Brain microvascular endothelial cell (primary cell): ENCODE results near the gene MYO7A.

Source experiments
- DNase-seq: peaks from one replicate; pipeline ENCODE4 v3.0.0-alpha.2; 2020
- H3K27ac ChIP-seq: fragments of 250-450 bp; sonication (Bioruptor Pico); 2 replicates; pipeline ENCODE4 v1.5.1; 2020; ENCODE audit warnings: mild to moderate bottlenecking, moderate library complexity
- H3K27me3 ChIP-seq: fragments of 250-450 bp; sonication (Bioruptor Pico); replicated peaks from 2 replicates; pipeline ENCODE4 v1.5.1; 2020; ENCODE audit warnings: mild to moderate bottlenecking
- H3K36me3 ChIP-seq: fragments of 250-450 bp; sonication (Bioruptor Pico); replicated peaks from 2 replicates; pipeline ENCODE4 v1.5.1; 2020; ENCODE audit warnings: mild to moderate bottlenecking
- H3K4me3 ChIP-seq: 2 replicates; pipeline ENCODE4 v1.5.1; 2011; ENCODE audit warnings: low read depth, mild to moderate bottlenecking, control low read depth, low read length, moderate library complexity
- in situ Hi-C: cut with HindIII; loops from 2 replicates; pipeline ENCODE4 v1.10.0; 2017; ENCODE audit warnings: low sequenced_read_pairs, low pct_ligation_motif_present
- TF ChIP-seq, protein P1 (sequence below): IDR thresholded peaks from 2 replicates; pipeline ENCODE4 v1.5.1; 2011; ENCODE audit warnings: low read depth, mild to moderate bottlenecking, moderate library complexity, low read length, control low read depth, inconsistent platforms; ENCODE audit errors: missing control alignments

The MYO7A gene

DNA sequence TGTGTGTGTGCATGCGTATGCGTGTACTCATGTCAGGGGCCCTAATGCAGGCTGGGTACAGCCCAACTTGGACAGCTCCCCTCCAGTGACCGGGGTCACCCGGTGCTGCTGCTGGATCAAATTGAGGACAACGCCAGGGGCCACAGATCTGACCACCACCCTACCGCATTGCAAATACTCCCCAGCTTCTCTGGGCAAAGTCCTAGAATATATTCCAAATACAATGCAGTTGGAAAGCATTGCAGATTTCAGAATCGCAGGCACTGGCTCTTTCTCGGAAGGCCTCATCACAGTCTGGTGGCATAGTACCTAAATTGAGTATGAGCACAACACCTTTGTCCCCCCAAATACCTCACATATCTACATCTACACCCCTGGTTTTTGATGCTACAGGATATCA is 43.2 kb downstream of the MYO7A start:
- Histone ChIP-seq H3K27ac (no peak overlapping the region), H3K27me3 (no peaks in the 10 kb centered on the region), H3K4me3 (no peak overlapping the region), H3K36me3 (no peaks in the 10 kb centered on the region)
- in situ Hi-C loops = no loop called here
- DNase-seq = no peak
- TF ChIP-seq, protein P1, sequence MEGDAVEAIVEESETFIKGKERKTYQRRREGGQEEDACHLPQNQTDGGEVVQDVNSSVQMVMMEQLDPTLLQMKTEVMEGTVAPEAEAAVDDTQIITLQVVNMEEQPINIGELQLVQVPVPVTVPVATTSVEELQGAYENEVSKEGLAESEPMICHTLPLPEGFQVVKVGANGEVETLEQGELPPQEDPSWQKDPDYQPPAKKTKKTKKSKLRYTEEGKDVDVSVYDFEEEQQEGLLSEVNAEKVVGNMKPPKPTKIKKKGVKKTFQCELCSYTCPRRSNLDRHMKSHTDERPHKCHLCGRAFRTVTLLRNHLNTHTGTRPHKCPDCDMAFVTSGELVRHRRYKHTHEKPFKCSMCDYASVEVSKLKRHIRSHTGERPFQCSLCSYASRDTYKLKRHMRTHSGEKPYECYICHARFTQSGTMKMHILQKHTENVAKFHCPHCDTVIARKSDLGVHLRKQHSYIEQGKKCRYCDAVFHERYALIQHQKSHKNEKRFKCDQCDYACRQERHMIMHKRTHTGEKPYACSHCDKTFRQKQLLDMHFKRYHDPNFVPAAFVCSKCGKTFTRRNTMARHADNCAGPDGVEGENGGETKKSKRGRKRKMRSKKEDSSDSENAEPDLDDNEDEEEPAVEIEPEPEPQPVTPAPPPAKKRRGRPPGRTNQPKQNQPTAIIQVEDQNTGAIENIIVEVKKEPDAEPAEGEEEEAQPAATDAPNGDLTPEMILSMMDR = no peak

DNA sequence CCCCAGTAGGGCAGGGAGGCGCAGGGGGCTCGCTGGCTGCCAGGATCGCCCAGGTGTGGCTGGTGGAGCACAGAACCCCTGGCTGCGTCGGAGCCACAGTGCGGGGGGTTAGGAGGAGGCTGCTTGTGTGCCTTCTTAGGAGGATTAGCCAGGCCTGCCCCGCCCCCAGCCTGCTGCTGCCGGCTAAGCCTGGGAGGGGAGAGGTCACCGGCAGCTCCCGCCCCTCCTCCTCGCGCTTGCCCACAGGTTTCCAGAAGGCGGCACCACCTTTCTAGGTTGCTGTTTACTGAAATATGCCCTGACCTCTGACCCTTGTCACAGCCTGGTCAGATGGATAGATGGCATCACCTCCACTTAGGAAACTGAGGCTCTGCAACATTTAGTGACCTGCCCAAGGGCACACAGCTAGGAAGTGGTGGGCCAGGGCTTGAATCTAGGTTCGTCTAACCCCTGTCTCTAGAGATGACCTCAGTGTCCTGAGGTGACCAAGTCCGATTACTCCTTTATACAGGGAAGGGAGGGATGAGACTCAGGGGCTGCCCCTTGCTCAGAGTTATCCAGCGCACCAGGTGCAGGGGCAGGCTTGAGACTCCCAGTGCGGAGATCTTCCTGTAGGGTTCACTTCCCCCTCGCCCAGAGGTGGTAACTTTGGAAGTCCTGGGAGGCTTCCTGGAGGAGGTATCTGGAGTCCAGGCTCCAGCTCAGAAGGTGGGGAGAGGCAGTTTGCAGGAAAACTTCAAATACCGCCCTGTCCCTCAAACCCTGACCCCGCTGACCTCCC is 44.0 kb downstream of the MYO7A start:
- Histone ChIP-seq H3K27me3 (no peaks in the 10 kb centered on the region), H3K27ac (no peak overlapping the region), H3K4me3 (no peak overlapping the region), H3K36me3 (no peaks in the 10 kb centered on the region)
- no peak for DNase-seq
- TF ChIP-seq, protein P1 = no peak
- in situ Hi-C loops = no loop called here

DNA sequence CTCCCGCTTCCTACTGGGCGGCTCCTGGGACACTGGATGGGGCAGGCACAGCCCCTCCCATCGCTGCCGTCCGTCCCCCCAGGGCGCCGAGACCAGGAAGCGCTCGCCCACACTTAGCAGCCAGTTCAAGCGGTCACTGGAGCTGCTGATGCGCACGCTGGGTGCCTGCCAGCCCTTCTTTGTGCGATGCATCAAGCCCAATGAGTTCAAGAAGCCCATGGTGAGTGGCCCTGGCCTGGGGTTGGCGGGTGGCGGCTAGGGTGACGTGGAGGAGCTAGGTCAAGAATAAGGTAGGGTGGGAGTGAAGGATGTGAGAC is 44.6 kb downstream of the MYO7A start:
- H3K36me3 ChIP-seq = no peaks in the 10 kb centered on the region
- H3K27ac ChIP-seq = no peak overlapping the region
- DNase-seq = peak; percentile 20
- no peaks in the 10 kb centered on the region for H3K27me3 ChIP-seq
- TF ChIP-seq, protein P1 = no peak
- in situ Hi-C loops = no loop called here
- no peak overlapping the region for H3K4me3 ChIP-seq

- H3K4me3 ChIP-seq = no peak overlapping the region
- DNase-seq = no peak
- no peaks in the 10 kb centered on the region for H3K36me3 ChIP-seq
- TF ChIP-seq, protein P1 = no peak
- no peak overlapping the region for H3K27ac ChIP-seq
- in situ Hi-C loops = no loop called here
- no peaks in the 10 kb centered on the region for H3K27me3 ChIP-seq
These were observed 45.4 kb downstream of the MYO7A start for GRCh38 chr11:77173494-77173893.

DNA sequence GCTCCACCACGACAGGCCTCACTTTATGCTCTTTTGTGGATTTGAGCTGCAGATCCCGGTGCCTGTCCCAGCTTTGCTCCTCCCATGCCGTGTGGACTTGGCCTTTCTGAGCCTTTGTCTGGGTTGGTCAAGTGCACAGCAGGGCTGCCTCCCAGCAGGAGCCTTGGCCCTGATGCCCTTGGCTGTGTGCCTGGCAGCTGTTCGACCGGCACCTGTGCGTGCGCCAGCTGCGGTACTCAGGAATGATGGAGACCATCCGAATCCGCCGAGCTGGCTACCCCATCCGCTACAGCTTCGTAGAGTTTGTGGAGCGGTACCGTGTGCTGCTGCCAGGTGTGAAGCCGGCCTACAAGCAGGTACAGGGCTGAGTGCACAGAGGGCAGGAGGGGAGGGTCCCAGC is 46.5 kb downstream of the MYO7A start:
- TF ChIP-seq, protein P1 = no peak
- Histone ChIP-seq H3K4me3 (no peak overlapping the region), H3K27ac (no peak overlapping the region), H3K27me3 (no peaks in the 10 kb centered on the region), H3K36me3 (no peaks in the 10 kb centered on the region)
- DNase-seq = no peak
- in situ Hi-C loops = no loop called here
